HCT116 (cell line): Measurements from ENCODE around the gene FOXI3.

Experiments used
- EZH2 ChIP-seq: fragments of 200-600 bp; sonication (generic); IDR thresholded peaks from 2 replicates; pipeline ENCODE4 v1.6.1; 2017; ENCODE audit warnings: antibody characterized with exemption, mixed run types
- MAX ChIP-seq: IDR thresholded peaks from 2 replicates; pipeline ENCODE4 v1.6.1; 2012
- POLR2A ChIP-seq: IDR thresholded peaks from 2 replicates; pipeline ENCODE4 v1.7.0; 2011; ENCODE audit warnings: borderline replicate concordance; ENCODE audit not compliant: insufficient read depth, insufficient read length; ENCODE audit errors: extremely low read depth
- POLR2AphosphoS5 ChIP-seq: IDR thresholded peaks from 2 replicates; pipeline ENCODE4 v1.6.1; 2011; ENCODE audit warnings: mild to moderate bottlenecking, low read depth, low read length, moderate library complexity
- RAD21 ChIP-seq: IDR thresholded peaks from 2 replicates; pipeline ENCODE4 v1.6.1; 2012; ENCODE audit warnings: low read depth, mild to moderate bottlenecking
- TCF7L2 ChIP-seq: IDR thresholded peaks from 2 replicates; pipeline ENCODE4 v1.7.0; 2011; ENCODE audit warnings: borderline replicate concordance, inconsistent platforms; ENCODE audit not compliant: insufficient read depth, insufficient read length; ENCODE audit errors: extremely low read depth
- YY1 ChIP-seq: IDR thresholded peaks from 2 replicates; pipeline ENCODE4 v1.6.1; 2011; ENCODE audit warnings: low read length, low read depth, moderate library complexity, mild to moderate bottlenecking; ENCODE audit not compliant: insufficient replicate concordance; ENCODE audit errors: extremely low read depth
- ZNF274 ChIP-seq: fragments of 200-500 bp; sonication (Bioruptor generic); IDR thresholded peaks from 2 replicates; pipeline ENCODE4 v1.6.1; 2014; ENCODE audit warnings: mild to moderate bottlenecking, low read depth, low read length, inconsistent platforms
- TF ChIP-seq, protein P1 (sequence below): IDR thresholded peaks from 2 replicates; pipeline ENCODE4 v1.6.1; 2011; ENCODE audit warnings: mild to moderate bottlenecking, low read length, moderate library complexity; ENCODE audit not compliant: insufficient replicate concordance; ENCODE audit errors: extremely low read depth
- TF ChIP-seq, protein P2 (sequence below), 3 experiments: fragments of 200-600 bp in 1 of 3; sonication (generic) in 1 of 3; IDR thresholded peaks in 2 of 3; conservative IDR thresholded peaks in 1 of 3; 2 replicates each; pipeline ENCODE4 v1.5.1; 2012 to 2017; ENCODE audit warnings: low read depth in 2 of 3, low read length in 2 of 3, antibody characterized with exemption in 1 of 3, borderline replicate concordance in 1 of 3, control low read depth in 1 of 3, mild to moderate bottlenecking in 1 of 3, mixed read lengths in 1 of 3, mixed run types in 1 of 3, moderate library complexity in 1 of 3; ENCODE audit not compliant: insufficient read depth in 1 of 3
- TF ChIP-seq, protein P3 (sequence below): IDR thresholded peaks from 2 replicates; pipeline ENCODE4 v1.6.1; 2012; ENCODE audit warnings: low read depth

- TF ChIP-seq, protein P1, sequence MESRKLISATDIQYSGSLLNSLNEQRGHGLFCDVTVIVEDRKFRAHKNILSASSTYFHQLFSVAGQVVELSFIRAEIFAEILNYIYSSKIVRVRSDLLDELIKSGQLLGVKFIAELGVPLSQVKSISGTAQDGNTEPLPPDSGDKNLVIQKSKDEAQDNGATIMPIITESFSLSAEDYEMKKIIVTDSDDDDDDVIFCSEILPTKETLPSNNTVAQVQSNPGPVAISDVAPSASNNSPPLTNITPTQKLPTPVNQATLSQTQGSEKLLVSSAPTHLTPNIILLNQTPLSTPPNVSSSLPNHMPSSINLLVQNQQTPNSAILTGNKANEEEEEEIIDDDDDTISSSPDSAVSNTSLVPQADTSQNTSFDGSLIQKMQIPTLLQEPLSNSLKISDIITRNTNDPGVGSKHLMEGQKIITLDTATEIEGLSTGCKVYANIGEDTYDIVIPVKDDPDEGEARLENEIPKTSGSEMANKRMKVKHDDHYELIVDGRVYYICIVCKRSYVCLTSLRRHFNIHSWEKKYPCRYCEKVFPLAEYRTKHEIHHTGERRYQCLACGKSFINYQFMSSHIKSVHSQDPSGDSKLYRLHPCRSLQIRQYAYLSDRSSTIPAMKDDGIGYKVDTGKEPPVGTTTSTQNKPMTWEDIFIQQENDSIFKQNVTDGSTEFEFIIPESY = no peak
- no peak for TF ChIP-seq YY1
- TF ChIP-seq POLR2A = no peak
- TF ChIP-seq, protein P2, sequence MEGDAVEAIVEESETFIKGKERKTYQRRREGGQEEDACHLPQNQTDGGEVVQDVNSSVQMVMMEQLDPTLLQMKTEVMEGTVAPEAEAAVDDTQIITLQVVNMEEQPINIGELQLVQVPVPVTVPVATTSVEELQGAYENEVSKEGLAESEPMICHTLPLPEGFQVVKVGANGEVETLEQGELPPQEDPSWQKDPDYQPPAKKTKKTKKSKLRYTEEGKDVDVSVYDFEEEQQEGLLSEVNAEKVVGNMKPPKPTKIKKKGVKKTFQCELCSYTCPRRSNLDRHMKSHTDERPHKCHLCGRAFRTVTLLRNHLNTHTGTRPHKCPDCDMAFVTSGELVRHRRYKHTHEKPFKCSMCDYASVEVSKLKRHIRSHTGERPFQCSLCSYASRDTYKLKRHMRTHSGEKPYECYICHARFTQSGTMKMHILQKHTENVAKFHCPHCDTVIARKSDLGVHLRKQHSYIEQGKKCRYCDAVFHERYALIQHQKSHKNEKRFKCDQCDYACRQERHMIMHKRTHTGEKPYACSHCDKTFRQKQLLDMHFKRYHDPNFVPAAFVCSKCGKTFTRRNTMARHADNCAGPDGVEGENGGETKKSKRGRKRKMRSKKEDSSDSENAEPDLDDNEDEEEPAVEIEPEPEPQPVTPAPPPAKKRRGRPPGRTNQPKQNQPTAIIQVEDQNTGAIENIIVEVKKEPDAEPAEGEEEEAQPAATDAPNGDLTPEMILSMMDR (IDR thresholded peaks at IDR 0.05 in 2 of 3, conservative IDR thresholded peaks at IDR 0.05 in 1 of 3; ENCODE audit: borderline replicate concordance in 1 of 3, insufficient read depth in 1 of 3, low read depth in 2 of 3, low read length in 2 of 3) = no peak
- TF ChIP-seq POLR2AphosphoS5 = no peak
- no peak for TF ChIP-seq MAX
- TF ChIP-seq, protein P3, sequence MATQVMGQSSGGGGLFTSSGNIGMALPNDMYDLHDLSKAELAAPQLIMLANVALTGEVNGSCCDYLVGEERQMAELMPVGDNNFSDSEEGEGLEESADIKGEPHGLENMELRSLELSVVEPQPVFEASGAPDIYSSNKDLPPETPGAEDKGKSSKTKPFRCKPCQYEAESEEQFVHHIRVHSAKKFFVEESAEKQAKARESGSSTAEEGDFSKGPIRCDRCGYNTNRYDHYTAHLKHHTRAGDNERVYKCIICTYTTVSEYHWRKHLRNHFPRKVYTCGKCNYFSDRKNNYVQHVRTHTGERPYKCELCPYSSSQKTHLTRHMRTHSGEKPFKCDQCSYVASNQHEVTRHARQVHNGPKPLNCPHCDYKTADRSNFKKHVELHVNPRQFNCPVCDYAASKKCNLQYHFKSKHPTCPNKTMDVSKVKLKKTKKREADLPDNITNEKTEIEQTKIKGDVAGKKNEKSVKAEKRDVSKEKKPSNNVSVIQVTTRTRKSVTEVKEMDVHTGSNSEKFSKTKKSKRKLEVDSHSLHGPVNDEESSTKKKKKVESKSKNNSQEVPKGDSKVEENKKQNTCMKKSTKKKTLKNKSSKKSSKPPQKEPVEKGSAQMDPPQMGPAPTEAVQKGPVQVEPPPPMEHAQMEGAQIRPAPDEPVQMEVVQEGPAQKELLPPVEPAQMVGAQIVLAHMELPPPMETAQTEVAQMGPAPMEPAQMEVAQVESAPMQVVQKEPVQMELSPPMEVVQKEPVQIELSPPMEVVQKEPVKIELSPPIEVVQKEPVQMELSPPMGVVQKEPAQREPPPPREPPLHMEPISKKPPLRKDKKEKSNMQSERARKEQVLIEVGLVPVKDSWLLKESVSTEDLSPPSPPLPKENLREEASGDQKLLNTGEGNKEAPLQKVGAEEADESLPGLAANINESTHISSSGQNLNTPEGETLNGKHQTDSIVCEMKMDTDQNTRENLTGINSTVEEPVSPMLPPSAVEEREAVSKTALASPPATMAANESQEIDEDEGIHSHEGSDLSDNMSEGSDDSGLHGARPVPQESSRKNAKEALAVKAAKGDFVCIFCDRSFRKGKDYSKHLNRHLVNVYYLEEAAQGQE = no peak
- no peak for TF ChIP-seq RAD21
- TF ChIP-seq TCF7L2 = no peak
- no peak for TF ChIP-seq ZNF274
- TF ChIP-seq EZH2 = no peak
These were observed 48.2 kb upstream of the FOXI3 start for GRCh38 chr2:88500691-88501090.
